Esophagus squamous epithelium (tissue), 5 donors: ENCODE data around the gene PRR5L. TPM values are rescaled to one million over a fixed set of nuclear protein-coding genes. Genes with fewer than 3 reads are reported as not detected.
A peak's percentile ranks its signal among the peaks of the same experiment; 100 is the strongest.

Source experiments
- DNase-seq: peaks from one replicate; lab custom pipeline; 2025; lab: John Stamatoyannopoulos, UW
- H3K27ac ChIP-seq, 4 donors: fragments of 200-600 bp; sonication (generic); one replicate each; pipeline ENCODE4 v1.5.1; 2016 to 2019; ENCODE audit warnings: mild to moderate bottlenecking in 1 of 4
- H3K27me3 ChIP-seq, 4 donors: fragments of 200-600 bp; sonication (generic); 1 replicate in 3 of 4; 2 replicates in 1 of 4; pipeline versions ENCODE4 v1.5.1 to v1.6.0; 2017 to 2021; ENCODE audit warnings: antibody characterized with exemption in 1 of 4
- H3K36me3 ChIP-seq, 3 donors: fragments of 200-600 bp; sonication (generic); one replicate each; pipeline ENCODE4 v1.5.1; 2016 to 2019
- H3K4me1 ChIP-seq, 3 donors: fragments of 200-600 bp; sonication (generic); one replicate each; pipeline ENCODE4 v1.5.1; 2017 to 2019
- H3K4me3 ChIP-seq, 4 donors: fragments of 200-600 bp; sonication (generic); 1 replicate in 3 of 4; 2 replicates in 1 of 4; pipeline ENCODE4 v1.5.1; 2016 to 2019; ENCODE audit warnings: mild to moderate bottlenecking in 2 of 4, moderate library complexity in 1 of 4
- H3K9me3 ChIP-seq, 3 donors: fragments of 200-600 bp; sonication (generic); one replicate each; pipeline ENCODE4 v1.5.1; 2016 to 2019
- POLR2A ChIP-seq, 4 donors: fragments of 450-650 bp; IDR thresholded peaks; one replicate each; pipeline ENCODE4 v1.6.1; 2017; ENCODE audit warnings: antibody characterized with exemption in 4 of 4, mild to moderate bottlenecking in 4 of 4, moderate library complexity in 3 of 4
- WGBS, 2 donors: methylation state at CpG; one replicate each; pipeline ENCODE4 v1.1.5; 2018; 5-methylcytosine and 5-hydroxymethylcytosine counted together
- intact Hi-C: fragments of 100-400 bp; cut with DNase I; formaldehyde crosslinking; loops from one replicate; pipeline ENCODE4 v1.15.0; 2022
- total RNA-seq, 4 donors: library from RNA; depleted of rRNA; stranded (reverse); fragments of >200 nt; gene quantifications; one replicate each; pipeline ENCODE4 v1.1.0, GENCODE V29; 2016
- TF ChIP-seq, protein P1 (sequence below), 6 experiments: fragments of 450-650 bp in 4 of 6; fragments of 200-600 bp in 2 of 6; sonication (generic) in 2 of 6; IDR thresholded peaks; one replicate each; pipeline ENCODE4 v1.5.1; 2016 to 2019; ENCODE audit warnings: antibody characterized with exemption in 6 of 6, mild to moderate bottlenecking in 4 of 6, moderate library complexity in 4 of 6
- donor health status: DM: yes; HTN: yes; CAD: no.

Gene PRR5L
- total RNA-seq, 4 donors from 2014 or later = 1.4 to 5.7 (median 1.8) TPM

DNA sequence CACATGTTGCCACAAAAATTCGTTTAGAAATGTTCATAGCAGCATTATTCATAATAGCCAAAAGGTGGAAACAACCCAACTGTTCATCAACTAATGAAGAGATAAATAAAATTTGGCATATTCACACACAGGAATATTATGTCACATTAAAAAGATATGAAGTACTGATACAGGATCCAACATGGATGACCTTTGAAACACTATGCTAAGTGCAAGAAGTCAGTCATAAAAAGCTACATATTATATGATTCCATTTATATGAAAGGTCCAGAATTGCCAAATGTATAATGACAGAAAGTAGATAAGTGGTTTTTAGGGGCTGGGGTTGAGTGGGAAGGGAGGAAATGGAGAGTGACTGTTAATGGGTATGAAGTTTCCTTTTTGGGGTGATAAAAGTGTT is 9.0 kb downstream of the PRR5L start:
- Histone ChIP-seq H3K4me3 (no peak overlapping the region), H3K27me3 (no peaks in the 10 kb centered on the region), H3K9me3 (no peaks in the 10 kb centered on the region), H3K36me3 (no peaks in the 10 kb centered on the region), H3K27ac (no peak overlapping the region), H3K4me1 (peaks cover 0 to 11% (median 0%) of the 10 kb centered on the region in 3 donors)
- no peak for DNase-seq
- intact Hi-C loops = no loop called here
- no peak for TF ChIP-seq POLR2A (IDR thresholded peaks at IDR 0.05)
- TF ChIP-seq, protein P1, sequence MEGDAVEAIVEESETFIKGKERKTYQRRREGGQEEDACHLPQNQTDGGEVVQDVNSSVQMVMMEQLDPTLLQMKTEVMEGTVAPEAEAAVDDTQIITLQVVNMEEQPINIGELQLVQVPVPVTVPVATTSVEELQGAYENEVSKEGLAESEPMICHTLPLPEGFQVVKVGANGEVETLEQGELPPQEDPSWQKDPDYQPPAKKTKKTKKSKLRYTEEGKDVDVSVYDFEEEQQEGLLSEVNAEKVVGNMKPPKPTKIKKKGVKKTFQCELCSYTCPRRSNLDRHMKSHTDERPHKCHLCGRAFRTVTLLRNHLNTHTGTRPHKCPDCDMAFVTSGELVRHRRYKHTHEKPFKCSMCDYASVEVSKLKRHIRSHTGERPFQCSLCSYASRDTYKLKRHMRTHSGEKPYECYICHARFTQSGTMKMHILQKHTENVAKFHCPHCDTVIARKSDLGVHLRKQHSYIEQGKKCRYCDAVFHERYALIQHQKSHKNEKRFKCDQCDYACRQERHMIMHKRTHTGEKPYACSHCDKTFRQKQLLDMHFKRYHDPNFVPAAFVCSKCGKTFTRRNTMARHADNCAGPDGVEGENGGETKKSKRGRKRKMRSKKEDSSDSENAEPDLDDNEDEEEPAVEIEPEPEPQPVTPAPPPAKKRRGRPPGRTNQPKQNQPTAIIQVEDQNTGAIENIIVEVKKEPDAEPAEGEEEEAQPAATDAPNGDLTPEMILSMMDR (IDR thresholded peaks at IDR 0.05) = no peak
- 10 to 19% methylated on average over 1 of the region's 1 CpG for WGBS, 2 donors

DNA sequence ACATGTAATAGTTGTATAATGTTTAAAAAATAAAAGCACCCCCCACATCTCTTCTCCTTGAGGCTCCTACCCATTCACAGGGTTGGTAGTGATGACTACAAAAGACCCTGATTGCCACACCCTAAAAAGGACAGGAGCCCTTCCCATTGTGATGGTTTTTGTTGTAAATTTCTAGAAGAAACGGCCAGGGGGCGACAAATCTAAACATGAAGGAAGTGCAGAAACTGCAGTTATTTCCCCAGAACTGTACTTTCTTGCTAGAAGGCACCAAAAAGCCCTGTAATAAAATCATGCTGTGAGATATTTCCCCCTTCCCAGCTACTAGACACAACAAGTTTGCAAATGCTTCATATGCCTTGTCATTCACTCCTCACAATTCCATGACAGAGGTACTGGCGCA is 10.8 kb downstream of the PRR5L start:
- H3K9me3 ChIP-seq = no peaks in the 10 kb centered on the region
- no peak overlapping the region for H3K27ac ChIP-seq
- H3K27me3 ChIP-seq = no peaks in the 10 kb centered on the region
- no peak for TF ChIP-seq POLR2A (IDR thresholded peaks at IDR 0.05)
- TF ChIP-seq, protein P1 (IDR thresholded peaks at IDR 0.05) = peak in 3 of 6 experiments; percentile 24 to 42 (median 27)
- intact Hi-C loops = no loop called here
- WGBS, 2 donors = 33 to 39% methylated on average over 3 of the region's 3 CpGs
- H3K4me3 ChIP-seq = no peak overlapping the region
- DNase-seq = no peak
- no peaks in the 10 kb centered on the region for H3K4me1 ChIP-seq
- no peaks in the 10 kb centered on the region for H3K36me3 ChIP-seq

DNA sequence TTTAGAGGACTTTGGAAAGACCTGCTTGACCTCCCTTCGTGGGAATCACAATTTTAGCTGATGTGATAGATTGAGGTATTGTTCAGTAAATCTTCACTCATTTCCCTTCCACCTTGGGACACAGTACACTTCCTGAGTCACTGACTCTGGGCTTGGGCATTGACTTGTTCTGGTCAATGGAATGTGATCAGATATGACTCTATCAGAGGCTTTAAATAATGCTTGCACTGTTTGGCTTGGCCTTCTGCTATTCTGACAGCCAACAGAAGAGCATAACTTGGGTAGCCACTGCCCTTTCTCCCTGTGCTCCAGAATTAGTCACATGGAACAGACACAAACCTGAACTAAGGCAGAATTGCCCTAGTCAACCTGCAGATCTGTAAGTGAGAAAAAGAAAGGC is 12.5 kb downstream of the PRR5L start:
- 30 to 59% methylated on average over 1 of the region's 1 CpG for WGBS, 2 donors
- H3K27ac ChIP-seq = no peak overlapping the region
- H3K4me1 ChIP-seq = no peaks in the 10 kb centered on the region
- H3K9me3 ChIP-seq = no peaks in the 10 kb centered on the region
- H3K4me3 ChIP-seq = no peak overlapping the region
- H3K27me3 ChIP-seq = peaks cover 0 to 7% (median 0%) of the 10 kb centered on the region in 4 donors
- TF ChIP-seq, protein P1 (IDR thresholded peaks at IDR 0.05) = no peak
- no peak for TF ChIP-seq POLR2A (IDR thresholded peaks at IDR 0.05)
- no peak for DNase-seq
- H3K36me3 ChIP-seq = no peaks in the 10 kb centered on the region
- intact Hi-C loops = no loop called here

DNA sequence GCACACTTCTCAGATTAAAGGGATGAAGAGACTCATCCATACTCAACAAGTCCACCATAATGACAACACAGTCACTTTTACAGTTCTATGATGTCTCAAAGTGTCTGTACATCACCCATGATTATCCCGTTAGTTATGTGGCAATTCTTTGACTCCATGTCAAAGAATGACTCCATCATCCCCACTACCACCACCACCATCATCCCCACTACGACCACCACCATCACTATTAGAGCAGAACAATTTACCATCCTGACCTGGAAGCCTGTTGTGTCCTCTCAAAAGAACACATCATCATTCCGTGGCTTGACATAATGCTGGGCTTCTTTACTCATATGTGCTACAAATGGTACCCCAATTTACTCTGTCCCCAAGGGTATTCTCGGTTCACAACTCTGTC is 13.7 kb downstream of the PRR5L start:
- Histone ChIP-seq H3K36me3 (no peaks in the 10 kb centered on the region), H3K9me3 (no peaks in the 10 kb centered on the region), H3K27ac (no peak overlapping the region), H3K4me3 (no peak overlapping the region), H3K27me3 (peaks cover 0 to 12% (median 0%) of the 10 kb centered on the region in 4 donors), H3K4me1 (no peaks in the 10 kb centered on the region)
- intact Hi-C loops = no loop called here
- DNase-seq = peak; percentile 10
- WGBS, 2 donors = 86 to 89% methylated on average over 4 of the region's 4 CpGs
- TF ChIP-seq, protein P1 (IDR thresholded peaks at IDR 0.05) = no peak
- no peak for TF ChIP-seq POLR2A (IDR thresholded peaks at IDR 0.05)

DNA sequence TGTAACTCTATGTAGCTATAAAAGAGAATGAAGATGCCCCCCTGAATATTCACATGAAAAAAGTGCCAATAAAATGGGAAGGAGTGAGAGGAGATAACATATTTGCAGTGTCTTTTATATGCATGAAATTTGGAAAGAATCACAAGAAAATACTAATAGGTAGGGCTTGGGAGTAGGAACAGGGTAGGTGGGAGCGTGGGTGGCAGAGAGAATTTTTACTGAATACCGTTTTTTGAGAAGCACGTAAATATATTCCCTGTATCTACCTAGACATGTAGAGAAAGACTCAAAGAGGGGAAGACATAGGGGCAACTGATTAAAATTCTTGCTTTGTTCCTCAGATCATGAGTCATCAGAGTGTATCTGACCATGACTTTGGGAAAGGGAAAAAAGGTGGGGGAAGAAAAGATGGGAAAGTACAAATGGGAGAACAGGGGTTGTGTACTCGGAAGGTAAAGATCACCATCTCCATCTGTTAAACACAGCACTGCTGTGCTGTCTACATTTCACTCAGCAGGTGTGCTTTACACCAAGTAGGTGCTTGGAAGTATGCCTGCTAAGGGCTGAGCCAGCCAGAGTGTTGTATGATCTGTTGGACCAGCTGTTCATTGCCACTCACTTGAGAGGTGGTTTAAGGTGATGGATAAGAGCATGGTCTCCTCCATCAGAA is 16.0 kb downstream of the PRR5L start:
- DNase-seq = no peak

More for the DNA sequence above, 16.0 kb downstream of the PRR5L start:
- intact Hi-C loops = no loop called here
- Histone ChIP-seq H3K27ac (no peak overlapping the region), H3K36me3 (no peaks in the 10 kb centered on the region), H3K4me3 (no peak overlapping the region), H3K9me3 (no peaks in the 10 kb centered on the region), H3K27me3 (peaks cover 0 to 14% (median 0%) of the 10 kb centered on the region in 4 donors), H3K4me1 (no peaks in the 10 kb centered on the region)
- no peak for TF ChIP-seq POLR2A (IDR thresholded peaks at IDR 0.05)
- TF ChIP-seq, protein P1 (IDR thresholded peaks at IDR 0.05) = no peak
- WGBS, 2 donors = 86 to 90% methylated on average over 4 of the region's 4 CpGs
